ENCODE measurements around the gene ECT2L. TPM values are rescaled to one million over a fixed set of nuclear protein-coding genes. Genes with fewer than 3 reads are reported as not detected.

ECT2L gene
- total and polyA plus RNA-seq, 2 of the 13 experiments (the other 11 are each of a cell fraction or from before 2014, with no cell fraction given), result 0.12 TPM; not detected in 1

DNA sequence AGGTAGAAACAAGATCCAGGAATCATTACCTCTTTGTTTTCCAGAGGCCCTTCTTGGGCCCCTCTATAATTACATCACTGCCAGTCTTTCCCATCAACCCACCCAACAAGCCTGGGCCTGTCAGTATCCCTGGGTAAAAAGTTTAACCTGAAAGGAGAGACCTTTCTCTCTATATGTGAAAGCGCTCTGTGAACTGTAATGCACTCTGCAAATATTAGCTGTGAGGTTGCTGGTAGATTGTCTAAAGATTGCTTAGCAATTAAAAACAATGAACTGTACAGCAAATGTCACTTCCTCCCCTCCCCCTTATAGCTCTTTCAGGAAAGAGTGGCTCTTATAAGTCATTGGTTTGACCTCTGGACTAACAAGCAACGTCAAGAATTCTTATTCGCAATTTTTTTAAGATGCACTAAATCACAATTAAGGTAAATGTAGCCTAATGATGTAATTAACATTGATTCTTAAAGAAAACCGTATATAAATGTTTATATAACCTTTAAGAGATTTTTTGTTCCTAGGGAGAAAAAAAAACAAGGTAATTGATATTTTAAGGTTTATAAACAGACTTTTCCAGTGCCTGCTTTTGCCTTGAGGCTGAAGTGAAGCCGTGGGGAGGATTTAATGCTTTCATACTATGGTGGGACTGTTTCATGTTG is 18.4 kb downstream of the ECT2L start (continued):
- TF ChIP-seq, protein P1, sequence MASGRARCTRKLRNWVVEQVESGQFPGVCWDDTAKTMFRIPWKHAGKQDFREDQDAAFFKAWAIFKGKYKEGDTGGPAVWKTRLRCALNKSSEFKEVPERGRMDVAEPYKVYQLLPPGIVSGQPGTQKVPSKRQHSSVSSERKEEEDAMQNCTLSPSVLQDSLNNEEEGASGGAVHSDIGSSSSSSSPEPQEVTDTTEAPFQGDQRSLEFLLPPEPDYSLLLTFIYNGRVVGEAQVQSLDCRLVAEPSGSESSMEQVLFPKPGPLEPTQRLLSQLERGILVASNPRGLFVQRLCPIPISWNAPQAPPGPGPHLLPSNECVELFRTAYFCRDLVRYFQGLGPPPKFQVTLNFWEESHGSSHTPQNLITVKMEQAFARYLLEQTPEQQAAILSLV (CRISPR knock-in tag; IDR thresholded peaks at IDR 0.05; ENCODE audit: borderline replicate concordance), result no peak
- TF ChIP-seq KDM1A (CRISPR knock-in tag; IDR thresholded peaks at IDR 0.05) (no peak), RAD51 (IDR thresholded peaks at IDR 0.05; ENCODE audit: borderline replicate concordance) (no peak), AKAP8 (CRISPR knock-in tag; IDR thresholded peaks at IDR 0.05) (no peak), KAT7 (CRISPR knock-in tag; IDR thresholded peaks at IDR 0.05; ENCODE audit: borderline replicate concordance) (no peak), GATAD2A (CRISPR knock-in tag; IDR thresholded peaks at IDR 0.05) (peak; percentile 79), ZSCAN21 (CRISPR knock-in tag; IDR thresholded peaks at IDR 0.05; ENCODE audit: borderline replicate concordance) (no peak), ZNF841 (CRISPR knock-in tag; IDR thresholded peaks at IDR 0.05; ENCODE audit: borderline replicate concordance) (no peak), RXRA (CRISPR knock-in tag; IDR thresholded peaks at IDR 0.05) (peak; percentile 50; the same call in 1 of the 2 replicates), ZNF530 (CRISPR knock-in tag; IDR thresholded peaks at IDR 0.05; ENCODE audit: low read depth) (no peak), ZNF383 (CRISPR knock-in tag; IDR thresholded peaks at IDR 0.05; ENCODE audit: borderline replicate concordance) (no peak), ZNF543 (CRISPR knock-in tag; IDR thresholded peaks at IDR 0.05) (no peak), CCAR2 (optimal IDR thresholded peaks at IDR 0.05; ENCODE audit: low read depth, low read length) (no peak), DR1 (CRISPR knock-in tag; IDR thresholded peaks at IDR 0.05) (no peak), BRD4 (CRISPR knock-in tag; IDR thresholded peaks at IDR 0.05) (no peak), TEAD2 (CRISPR knock-in tag; IDR thresholded peaks at IDR 0.05) (no peak), HDAC2 (CRISPR knock-in tag; IDR thresholded peaks at IDR 0.05) (peak; percentile 68), ZNF350 (CRISPR knock-in tag; IDR thresholded peaks at IDR 0.05; ENCODE audit: borderline replicate concordance, low read depth) (no peak), SYNCRIP (IDR thresholded peaks at IDR 0.05; ENCODE audit: insufficient read depth, low read depth, low read length) (no peak), CHD4 (IDR thresholded peaks at IDR 0.05; ENCODE audit: borderline replicate concordance, low read length) (no peak), ZNF33B (CRISPR knock-in tag; IDR thresholded peaks at IDR 0.05) (no peak)
- TF ChIP-seq, protein P2, sequence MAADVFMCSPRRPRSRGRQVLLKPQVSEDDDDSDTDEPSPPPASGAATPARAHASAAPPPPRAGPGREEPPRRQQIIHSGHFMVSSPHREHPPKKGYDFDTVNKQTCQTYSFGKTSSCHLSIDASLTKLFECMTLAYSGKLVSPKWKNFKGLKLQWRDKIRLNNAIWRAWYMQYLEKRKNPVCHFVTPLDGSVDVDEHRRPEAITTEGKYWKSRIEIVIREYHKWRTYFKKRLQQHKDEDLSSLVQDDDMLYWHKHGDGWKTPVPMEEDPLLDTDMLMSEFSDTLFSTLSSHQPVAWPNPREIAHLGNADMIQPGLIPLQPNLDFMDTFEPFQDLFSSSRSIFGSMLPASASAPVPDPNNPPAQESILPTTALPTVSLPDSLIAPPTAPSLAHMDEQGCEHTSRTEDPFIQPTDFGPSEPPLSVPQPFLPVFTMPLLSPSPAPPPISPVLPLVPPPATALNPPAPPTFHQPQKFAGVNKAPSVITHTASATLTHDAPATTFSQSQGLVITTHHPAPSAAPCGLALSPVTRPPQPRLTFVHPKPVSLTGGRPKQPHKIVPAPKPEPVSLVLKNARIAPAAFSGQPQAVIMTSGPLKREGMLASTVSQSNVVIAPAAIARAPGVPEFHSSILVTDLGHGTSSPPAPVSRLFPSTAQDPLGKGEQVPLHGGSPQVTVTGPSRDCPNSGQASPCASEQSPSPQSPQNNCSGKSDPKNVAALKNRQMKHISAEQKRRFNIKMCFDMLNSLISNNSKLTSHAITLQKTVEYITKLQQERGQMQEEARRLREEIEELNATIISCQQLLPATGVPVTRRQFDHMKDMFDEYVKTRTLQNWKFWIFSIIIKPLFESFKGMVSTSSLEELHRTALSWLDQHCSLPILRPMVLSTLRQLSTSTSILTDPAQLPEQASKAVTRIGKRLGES (CRISPR knock-in tag; IDR thresholded peaks at IDR 0.05; ENCODE audit: borderline replicate concordance), result no peak
- TF ChIP-seq, protein P3, sequence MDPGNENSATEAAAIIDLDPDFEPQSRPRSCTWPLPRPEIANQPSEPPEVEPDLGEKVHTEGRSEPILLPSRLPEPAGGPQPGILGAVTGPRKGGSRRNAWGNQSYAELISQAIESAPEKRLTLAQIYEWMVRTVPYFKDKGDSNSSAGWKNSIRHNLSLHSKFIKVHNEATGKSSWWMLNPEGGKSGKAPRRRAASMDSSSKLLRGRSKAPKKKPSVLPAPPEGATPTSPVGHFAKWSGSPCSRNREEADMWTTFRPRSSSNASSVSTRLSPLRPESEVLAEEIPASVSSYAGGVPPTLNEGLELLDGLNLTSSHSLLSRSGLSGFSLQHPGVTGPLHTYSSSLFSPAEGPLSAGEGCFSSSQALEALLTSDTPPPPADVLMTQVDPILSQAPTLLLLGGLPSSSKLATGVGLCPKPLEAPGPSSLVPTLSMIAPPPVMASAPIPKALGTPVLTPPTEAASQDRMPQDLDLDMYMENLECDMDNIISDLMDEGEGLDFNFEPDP (CRISPR knock-in tag; conservative IDR thresholded peaks at IDR 0.05), result no peak
- TF ChIP-seq, protein P4, sequence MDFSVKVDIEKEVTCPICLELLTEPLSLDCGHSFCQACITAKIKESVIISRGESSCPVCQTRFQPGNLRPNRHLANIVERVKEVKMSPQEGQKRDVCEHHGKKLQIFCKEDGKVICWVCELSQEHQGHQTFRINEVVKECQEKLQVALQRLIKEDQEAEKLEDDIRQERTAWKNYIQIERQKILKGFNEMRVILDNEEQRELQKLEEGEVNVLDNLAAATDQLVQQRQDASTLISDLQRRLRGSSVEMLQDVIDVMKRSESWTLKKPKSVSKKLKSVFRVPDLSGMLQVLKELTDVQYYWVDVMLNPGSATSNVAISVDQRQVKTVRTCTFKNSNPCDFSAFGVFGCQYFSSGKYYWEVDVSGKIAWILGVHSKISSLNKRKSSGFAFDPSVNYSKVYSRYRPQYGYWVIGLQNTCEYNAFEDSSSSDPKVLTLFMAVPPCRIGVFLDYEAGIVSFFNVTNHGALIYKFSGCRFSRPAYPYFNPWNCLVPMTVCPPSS (IDR thresholded peaks at IDR 0.05), result no peak
- TF ChIP-seq, protein P5, sequence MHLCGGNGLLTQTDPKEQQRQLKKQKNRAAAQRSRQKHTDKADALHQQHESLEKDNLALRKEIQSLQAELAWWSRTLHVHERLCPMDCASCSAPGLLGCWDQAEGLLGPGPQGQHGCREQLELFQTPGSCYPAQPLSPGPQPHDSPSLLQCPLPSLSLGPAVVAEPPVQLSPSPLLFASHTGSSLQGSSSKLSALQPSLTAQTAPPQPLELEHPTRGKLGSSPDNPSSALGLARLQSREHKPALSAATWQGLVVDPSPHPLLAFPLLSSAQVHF (CRISPR knock-in tag; IDR thresholded peaks at IDR 0.05), result no peak
